LNCAP (cell line): ENCODE measurements around the gene BCAS1.

Source experiments
- CTCF ChIP-seq: fragments of 450-650 bp; IDR thresholded peaks from 2 replicates; pipeline ENCODE4 v1.5.1; 2017; ENCODE audit warnings: mild to moderate bottlenecking

Gene BCAS1

GRCh38 chr20:54044156-54044555, 26.2 kb downstream of the BCAS1 start:
- no peak for TF ChIP-seq CTCF

- no peak for TF ChIP-seq CTCF
These were observed 27.1 kb downstream of the BCAS1 start for GRCh38 chr20:54043076-54043967.

- no peak for TF ChIP-seq CTCF
These were observed 28.4 kb downstream of the BCAS1 start for GRCh38 chr20:54042021-54042420.

GRCh38 chr20:54041336-54041735, 29.1 kb downstream of the BCAS1 start:
- TF ChIP-seq CTCF: no peak

- TF ChIP-seq CTCF: no peak
These were observed 29.9 kb downstream of the BCAS1 start for GRCh38 chr20:54040531-54040930.

GRCh38 chr20:54038961-54039360, 31.4 kb downstream of the BCAS1 start:
- TF ChIP-seq CTCF: no peak

GRCh38 chr20:54037525-54037924, 32.9 kb downstream of the BCAS1 start:
- no peak for TF ChIP-seq CTCF
